ENCODE results near the gene TMOD1.

TMOD1 gene

DNA sequence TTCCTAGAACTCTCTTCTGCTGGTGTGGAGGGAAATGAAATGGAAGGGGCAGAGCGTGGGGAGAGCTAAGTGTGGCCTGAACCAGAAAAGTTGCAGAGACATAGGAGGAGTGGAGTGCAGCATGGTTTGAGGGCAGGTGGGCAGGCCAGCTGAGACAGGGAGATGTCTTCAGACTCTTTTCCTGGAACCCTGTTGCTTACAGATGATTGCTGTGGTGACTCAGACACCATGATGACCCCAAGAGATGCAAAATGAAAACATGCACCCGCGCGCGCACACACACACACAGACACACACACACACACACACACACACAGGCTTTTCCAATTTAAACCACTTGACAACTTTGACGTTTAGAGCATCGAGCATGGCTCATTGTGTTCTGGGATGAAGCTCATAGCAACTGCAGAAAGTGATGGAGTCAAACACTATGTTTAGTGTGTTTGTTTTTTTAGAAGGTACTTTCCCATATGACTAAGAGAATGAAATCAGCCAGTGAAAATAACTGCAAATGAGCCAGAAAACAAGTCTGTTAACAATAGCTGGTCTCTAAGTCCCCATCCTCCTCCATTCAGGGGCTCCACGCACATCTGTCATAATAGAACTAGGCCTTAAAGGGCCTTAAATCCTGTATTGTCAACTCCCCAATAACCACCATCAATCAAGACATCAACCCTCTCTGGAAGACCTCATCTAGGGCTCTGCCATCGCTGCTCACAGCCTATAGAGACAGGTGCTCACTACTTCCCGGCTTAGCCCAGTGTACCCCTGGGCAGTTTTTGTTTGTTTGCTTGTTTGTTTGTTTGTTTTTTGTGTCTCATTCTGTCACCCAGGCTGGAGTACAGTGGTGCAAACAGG lies 9.6 kb downstream of the TMOD1 start:
- TF ChIP-seq, protein P1, sequence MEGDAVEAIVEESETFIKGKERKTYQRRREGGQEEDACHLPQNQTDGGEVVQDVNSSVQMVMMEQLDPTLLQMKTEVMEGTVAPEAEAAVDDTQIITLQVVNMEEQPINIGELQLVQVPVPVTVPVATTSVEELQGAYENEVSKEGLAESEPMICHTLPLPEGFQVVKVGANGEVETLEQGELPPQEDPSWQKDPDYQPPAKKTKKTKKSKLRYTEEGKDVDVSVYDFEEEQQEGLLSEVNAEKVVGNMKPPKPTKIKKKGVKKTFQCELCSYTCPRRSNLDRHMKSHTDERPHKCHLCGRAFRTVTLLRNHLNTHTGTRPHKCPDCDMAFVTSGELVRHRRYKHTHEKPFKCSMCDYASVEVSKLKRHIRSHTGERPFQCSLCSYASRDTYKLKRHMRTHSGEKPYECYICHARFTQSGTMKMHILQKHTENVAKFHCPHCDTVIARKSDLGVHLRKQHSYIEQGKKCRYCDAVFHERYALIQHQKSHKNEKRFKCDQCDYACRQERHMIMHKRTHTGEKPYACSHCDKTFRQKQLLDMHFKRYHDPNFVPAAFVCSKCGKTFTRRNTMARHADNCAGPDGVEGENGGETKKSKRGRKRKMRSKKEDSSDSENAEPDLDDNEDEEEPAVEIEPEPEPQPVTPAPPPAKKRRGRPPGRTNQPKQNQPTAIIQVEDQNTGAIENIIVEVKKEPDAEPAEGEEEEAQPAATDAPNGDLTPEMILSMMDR (conservative IDR thresholded peaks at IDR 0.05; ENCODE audit: low read depth), result no peak
- no peak for DNase-seq (ENCODE audit: low spot score)
- CTCF ChIA-PET, result interaction anchor here (0.6 to 1.5 kb wide), 5 partner anchors 9 to 42 kb away, joined by 3 to 7 read pairs (median 5); partner anchors contain the start of gene TMOD1
- H3K27ac ChIP-seq, result no peak overlapping the region
- POLR2A ChIA-PET (ENCODE audit: low non-redundant PET), result no interaction called here

DNA sequence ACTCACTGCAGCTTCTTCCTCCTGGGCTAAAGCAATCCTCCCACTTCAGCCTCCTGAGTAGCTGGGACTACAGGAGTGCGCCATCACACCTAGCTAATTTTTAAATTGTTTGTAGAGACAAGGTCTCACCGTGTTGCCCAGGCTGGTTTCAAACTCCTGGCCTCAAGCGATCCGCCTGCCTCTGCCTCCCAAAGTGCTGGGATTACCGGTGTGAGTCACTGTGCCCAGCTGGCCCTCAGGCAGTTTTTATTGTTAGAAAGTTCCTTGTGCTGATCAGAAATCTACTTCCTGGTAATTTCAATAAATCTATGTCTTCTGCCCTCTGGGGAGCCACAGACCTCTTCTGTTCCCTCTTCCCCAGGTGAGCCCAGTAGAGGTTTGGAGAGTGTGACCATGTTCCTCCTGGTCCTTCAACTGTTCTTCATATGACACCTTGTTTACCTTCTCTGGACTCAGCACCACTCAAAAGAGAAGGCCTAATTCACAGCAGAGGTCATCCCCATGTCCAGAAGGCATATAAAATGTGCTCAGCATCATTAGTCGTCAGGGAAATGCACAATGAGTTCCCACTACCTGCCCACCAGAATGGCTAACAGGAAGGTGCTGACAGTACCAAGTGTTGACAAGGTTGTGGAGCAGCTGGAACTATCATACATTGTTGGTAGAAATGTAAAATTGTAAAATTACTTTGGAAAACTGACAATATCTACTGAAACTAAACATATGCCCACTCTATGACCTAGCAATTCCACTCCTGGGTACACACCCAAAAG lies 10.4 kb downstream of the TMOD1 start:
- DNase-seq (ENCODE audit: low spot score), result no peak
- H3K27ac ChIP-seq, result no peak overlapping the region
- POLR2A ChIA-PET (ENCODE audit: low non-redundant PET), result no interaction called here
- CTCF ChIA-PET, result interaction anchor here (1.4 kb wide), 1 partner anchor 10 kb away, joined by 5 read pairs; the partner anchor contains the start of gene TMOD1
- TF ChIP-seq, protein P1 (conservative IDR thresholded peaks at IDR 0.05; ENCODE audit: low read depth), result no peak

DNA sequence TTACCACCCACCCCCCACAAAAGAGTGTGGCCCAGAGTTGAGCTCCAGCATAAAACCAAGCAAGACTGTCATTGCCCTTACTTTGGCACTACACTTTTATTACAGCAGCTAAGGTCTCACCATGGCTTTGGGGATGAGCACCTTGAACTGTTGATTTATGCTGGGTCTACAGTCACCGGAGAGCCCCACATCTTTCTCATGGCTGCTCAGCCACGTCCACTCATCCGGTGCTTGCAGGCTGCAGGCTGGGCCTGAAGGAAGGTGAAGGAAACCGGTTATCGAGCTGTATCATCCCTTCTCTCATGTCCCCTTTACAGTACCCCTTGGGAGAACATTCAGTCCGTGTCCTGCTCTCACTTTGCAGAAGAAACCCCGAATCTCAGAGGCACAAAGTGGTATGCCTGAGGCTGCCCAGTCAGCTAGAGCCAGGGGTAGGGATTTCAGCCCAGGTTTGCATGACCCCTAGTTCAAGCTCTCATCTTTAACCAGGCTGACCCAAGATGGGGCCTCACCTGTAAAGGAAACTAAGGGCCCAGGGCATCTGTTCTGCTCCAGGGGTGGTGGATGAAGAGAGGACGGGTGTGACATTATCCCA lies 11.6 kb downstream of the TMOD1 start:
- H3K27ac ChIP-seq, result no peak overlapping the region
- TF ChIP-seq, protein P1 (conservative IDR thresholded peaks at IDR 0.05; ENCODE audit: low read depth), result no peak
- ChIA-PET CTCF (interaction anchor here (0.6 to 0.7 kb wide), 3 partner anchors 12 to 150 kb away, joined by 3 to 4 read pairs (median 4); no protein-coding TSS in a partner anchor), POLR2A (ENCODE audit: low non-redundant PET) (no interaction called here)
- DNase-seq (ENCODE audit: low spot score), result no peak

DNA sequence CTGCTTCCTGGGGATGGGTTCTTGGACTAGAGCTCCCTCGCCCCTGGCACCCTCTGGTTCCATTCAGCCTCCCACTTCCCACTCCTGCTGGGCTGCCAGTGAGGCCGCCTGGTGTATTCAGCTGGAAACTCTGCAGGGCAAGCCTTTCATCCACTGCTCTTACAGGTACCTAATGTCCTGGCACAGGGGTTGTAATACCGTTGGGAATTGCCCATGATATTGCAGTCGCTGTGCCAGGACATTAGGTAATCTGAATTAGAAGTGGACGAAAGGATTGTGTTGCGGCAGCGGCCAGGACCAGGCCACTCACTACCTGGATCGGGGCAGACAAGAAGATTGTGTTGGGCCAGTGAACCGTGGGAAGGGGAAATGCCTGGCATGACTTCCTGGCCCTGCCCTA lies 13.1 kb downstream of the TMOD1 start:
- TF ChIP-seq, protein P1 (conservative IDR thresholded peaks at IDR 0.05; ENCODE audit: low read depth), result no peak
- no peak for DNase-seq (ENCODE audit: low spot score)
- H3K27ac ChIP-seq, result no peak overlapping the region
- ChIA-PET CTCF (no interaction called here), POLR2A (ENCODE audit: low non-redundant PET) (no interaction called here)

DNA sequence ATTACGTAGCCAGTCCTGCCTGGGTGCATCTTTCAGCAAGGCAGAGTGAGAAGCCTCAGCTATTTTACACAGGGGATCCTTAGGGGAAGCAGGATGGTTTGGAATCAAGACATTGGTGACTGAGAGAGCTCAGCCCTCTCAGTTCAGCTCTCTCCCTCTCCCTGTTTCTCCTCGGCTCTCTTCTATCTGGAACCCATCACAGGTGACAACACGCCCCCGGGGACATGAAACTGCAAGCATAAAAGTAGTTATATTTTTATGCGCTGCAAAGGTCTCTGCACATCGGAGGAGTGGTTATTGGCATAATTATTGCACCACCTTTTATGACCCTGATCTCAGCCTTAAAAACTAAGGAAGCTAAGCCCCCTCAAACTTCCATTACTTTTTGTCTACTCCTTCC lies 14.2 kb downstream of the TMOD1 start:
- POLR2A ChIA-PET (ENCODE audit: low non-redundant PET), result no interaction called here
- CTCF ChIA-PET, result interaction anchor here (0.6 kb wide), 1 partner anchor 659 kb away, joined by 3 read pairs; no protein-coding TSS in a partner anchor

More for the DNA sequence above, 14.2 kb downstream of the TMOD1 start:
- DNase-seq (ENCODE audit: low spot score), result no peak
- H3K27ac ChIP-seq, result no peak overlapping the region
- TF ChIP-seq, protein P1 (conservative IDR thresholded peaks at IDR 0.05; ENCODE audit: low read depth), result no peak

Measured in RWPE1 (cell line).